Measurements from ENCODE around the gene SLC7A10.
A peak's percentile ranks its signal among the peaks of the same experiment; 100 is the strongest.

Gene SLC7A10

GRCh38 chr19:33221638-33222037 lies 4.0 kb downstream of the SLC7A10 start:
- Histone ChIP-seq H3K9ac (ENCODE audit: low read length) (no peak overlapping the region), H2BK120ac (ENCODE audit: low read depth, low read length) (no peak overlapping the region), H3K4ac (ENCODE audit: low read depth, low read length) (no peak overlapping the region), H2BK15ac (replicated peaks; ENCODE audit: low read depth) (no peak overlapping the region), H3K36me3 (ENCODE audit: control insufficient read depth, insufficient read depth, low read length) (no peaks in the 10 kb centered on the region), H3K4me3 (ENCODE audit: low read length) (no peak overlapping the region), H3K23ac (ENCODE audit: low read length) (no peak overlapping the region), H2AK5ac (ENCODE audit: low read length) (no peak overlapping the region), H3K27me3 (ENCODE audit: insufficient read depth, low read length, poor library complexity) (peaks cover 7% of the 10 kb centered on the region), H2BK5ac (ENCODE audit: low read length) (no peak overlapping the region), H3K18ac (ENCODE audit: low read length) (no peak overlapping the region), H3K79me1 (ENCODE audit: low read length) (no peaks in the 10 kb centered on the region), H3K4me2 (ENCODE audit: low read length) (no peak overlapping the region), H3K4me1 (ENCODE audit: control insufficient read depth, low read depth, low read length) (no peaks in the 10 kb centered on the region), H3K79me2 (ENCODE audit: control insufficient read depth, insufficient read depth, low read length) (no peaks in the 10 kb centered on the region), H3K27ac (ENCODE audit: low read depth, low read length) (no peak overlapping the region), H4K8ac (ENCODE audit: low read depth, low read length) (no peak overlapping the region), H4K5ac (ENCODE audit: low read length) (no peak overlapping the region), H3K56ac (ENCODE audit: low read length) (no peak overlapping the region)
- no CpG with 5 or more reads among the region's 6 CpGs for WGBS (ENCODE audit: extremely low coverage, insufficient coverage, low lambda C conversion rate)
- no peak for DNase-seq

GRCh38 chr19:33220735-33221134 lies 4.9 kb downstream of the SLC7A10 start:
- Histone ChIP-seq H3K4me2 (ENCODE audit: low read length) (no peak overlapping the region), H3K4me1 (ENCODE audit: control insufficient read depth, low read depth, low read length) (no peaks in the 10 kb centered on the region), H3K27me3 (ENCODE audit: insufficient read depth, low read length, poor library complexity) (peaks cover 5% of the 10 kb centered on the region), H3K56ac (ENCODE audit: low read length) (no peak overlapping the region), H3K27ac (ENCODE audit: low read depth, low read length) (no peak overlapping the region), H2BK5ac (ENCODE audit: low read length) (no peak overlapping the region), H4K5ac (ENCODE audit: low read length) (no peak overlapping the region), H3K79me1 (ENCODE audit: low read length) (no peaks in the 10 kb centered on the region), H3K9ac (ENCODE audit: low read length) (no peak overlapping the region), H3K36me3 (ENCODE audit: control insufficient read depth, insufficient read depth, low read length) (no peaks in the 10 kb centered on the region), H3K4me3 (ENCODE audit: low read length) (no peak overlapping the region), H3K18ac (ENCODE audit: low read length) (no peak overlapping the region), H3K23ac (ENCODE audit: low read length) (no peak overlapping the region), H2BK120ac (ENCODE audit: low read depth, low read length) (no peak overlapping the region), H3K4ac (ENCODE audit: low read depth, low read length) (no peak overlapping the region), H2BK15ac (replicated peaks; ENCODE audit: low read depth) (no peak overlapping the region), H3K79me2 (ENCODE audit: control insufficient read depth, insufficient read depth, low read length) (no peaks in the 10 kb centered on the region), H4K8ac (ENCODE audit: low read depth, low read length) (no peak overlapping the region), H2AK5ac (ENCODE audit: low read length) (no peak overlapping the region)
- DNase-seq: no peak
- no CpG with 5 or more reads among the region's 9 CpGs for WGBS (ENCODE audit: extremely low coverage, insufficient coverage, low lambda C conversion rate)

GRCh38 chr19:33220115-33220514 lies 5.5 kb downstream of the SLC7A10 start:
- no peaks in the 10 kb centered on the region for H3K36me3 ChIP-seq (ENCODE audit: control insufficient read depth, insufficient read depth, low read length)
- no peak overlapping the region for H4K5ac ChIP-seq (ENCODE audit: low read length)
- no peaks in the 10 kb centered on the region for H3K79me1 ChIP-seq (ENCODE audit: low read length)
- no peak overlapping the region for H2AK5ac ChIP-seq (ENCODE audit: low read length)
- no peak overlapping the region for H2BK120ac ChIP-seq (ENCODE audit: low read depth, low read length)
- WGBS (ENCODE audit: extremely low coverage, insufficient coverage, low lambda C conversion rate): no CpG with 5 or more reads among the region's 18 CpGs
- H3K56ac ChIP-seq (ENCODE audit: low read length): no peak overlapping the region
- H3K23ac ChIP-seq (ENCODE audit: low read length): no peak overlapping the region
- H3K4ac ChIP-seq (ENCODE audit: low read depth, low read length): no peak overlapping the region
- no peak overlapping the region for H2BK15ac ChIP-seq (replicated peaks; ENCODE audit: low read depth)
- H3K27ac ChIP-seq (ENCODE audit: low read depth, low read length): no peak overlapping the region
- no peak overlapping the region for H2BK5ac ChIP-seq (ENCODE audit: low read length)
- peaks cover under 1% of the 10 kb centered on the region for H3K27me3 ChIP-seq (ENCODE audit: insufficient read depth, low read length, poor library complexity)
- DNase-seq: no peak
- H3K4me1 ChIP-seq (ENCODE audit: control insufficient read depth, low read depth, low read length): no peaks in the 10 kb centered on the region
- no peak overlapping the region for H3K4me2 ChIP-seq (ENCODE audit: low read length)
- no peaks in the 10 kb centered on the region for H3K79me2 ChIP-seq (ENCODE audit: control insufficient read depth, insufficient read depth, low read length)
- H3K9ac ChIP-seq (ENCODE audit: low read length): no peak overlapping the region
- no peak overlapping the region for H3K18ac ChIP-seq (ENCODE audit: low read length)
- no peak overlapping the region for H4K8ac ChIP-seq (ENCODE audit: low read depth, low read length)
- H3K4me3 ChIP-seq (ENCODE audit: low read length): no peak overlapping the region

GRCh38 chr19:33219261-33219815 lies 6.3 kb downstream of the SLC7A10 start:
- no peak overlapping the region for H3K56ac ChIP-seq (ENCODE audit: low read length)
- H3K4me2 ChIP-seq (ENCODE audit: low read length): no peak overlapping the region
- H3K4ac ChIP-seq (ENCODE audit: low read depth, low read length): no peak overlapping the region
- DNase-seq: peak; percentile 36
- no peaks in the 10 kb centered on the region for H3K79me2 ChIP-seq (ENCODE audit: control insufficient read depth, insufficient read depth, low read length)
- no peaks in the 10 kb centered on the region for H3K36me3 ChIP-seq (ENCODE audit: control insufficient read depth, insufficient read depth, low read length)
- no CpG with 5 or more reads among the region's 12 CpGs for WGBS (ENCODE audit: extremely low coverage, insufficient coverage, low lambda C conversion rate)
- no peak overlapping the region for H3K18ac ChIP-seq (ENCODE audit: low read length)
- no peak overlapping the region for H4K8ac ChIP-seq (ENCODE audit: low read depth, low read length)
- H3K4me1 ChIP-seq (ENCODE audit: control insufficient read depth, low read depth, low read length): no peaks in the 10 kb centered on the region
- H2BK120ac ChIP-seq (ENCODE audit: low read depth, low read length): no peak overlapping the region
- H3K27ac ChIP-seq (ENCODE audit: low read depth, low read length): no peak overlapping the region
- no peak overlapping the region for H2BK5ac ChIP-seq (ENCODE audit: low read length)
- no peak overlapping the region for H3K23ac ChIP-seq (ENCODE audit: low read length)
- no peak overlapping the region for H3K9ac ChIP-seq (ENCODE audit: low read length)
- H3K79me1 ChIP-seq (ENCODE audit: low read length): no peaks in the 10 kb centered on the region
- no peak overlapping the region for H2AK5ac ChIP-seq (ENCODE audit: low read length)
- H3K4me3 ChIP-seq (ENCODE audit: low read length): no peak overlapping the region
- no peak overlapping the region for H2BK15ac ChIP-seq (replicated peaks; ENCODE audit: low read depth)
- no peaks in the 10 kb centered on the region for H3K27me3 ChIP-seq (ENCODE audit: insufficient read depth, low read length, poor library complexity)
- no peak overlapping the region for H4K5ac ChIP-seq (ENCODE audit: low read length)

GRCh38 chr19:33217881-33218280 lies 7.8 kb downstream of the SLC7A10 start:
- H4K8ac ChIP-seq (ENCODE audit: low read depth, low read length): no peak overlapping the region
- DNase-seq: no peak
- H3K4me2 ChIP-seq (ENCODE audit: low read length): no peak overlapping the region
- WGBS (ENCODE audit: extremely low coverage, insufficient coverage, low lambda C conversion rate): no CpG with 5 or more reads among the region's 8 CpGs
- H2BK15ac ChIP-seq (replicated peaks; ENCODE audit: low read depth): no peak overlapping the region
- no peak overlapping the region for H4K5ac ChIP-seq (ENCODE audit: low read length)
- no peak overlapping the region for H3K27ac ChIP-seq (ENCODE audit: low read depth, low read length)
- no peak overlapping the region for H3K56ac ChIP-seq (ENCODE audit: low read length)
- no peaks in the 10 kb centered on the region for H3K36me3 ChIP-seq (ENCODE audit: control insufficient read depth, insufficient read depth, low read length)
- no peaks in the 10 kb centered on the region for H3K79me1 ChIP-seq (ENCODE audit: low read length)
- H2AK5ac ChIP-seq (ENCODE audit: low read length): no peak overlapping the region
- no peak overlapping the region for H3K23ac ChIP-seq (ENCODE audit: low read length)
- H3K79me2 ChIP-seq (ENCODE audit: control insufficient read depth, insufficient read depth, low read length): no peaks in the 10 kb centered on the region
- H3K18ac ChIP-seq (ENCODE audit: low read length): no peak overlapping the region
- H3K9ac ChIP-seq (ENCODE audit: low read length): no peak overlapping the region
- H3K4me3 ChIP-seq (ENCODE audit: low read length): no peak overlapping the region
- H3K4ac ChIP-seq (ENCODE audit: low read depth, low read length): no peak overlapping the region
- no peak overlapping the region for H2BK120ac ChIP-seq (ENCODE audit: low read depth, low read length)
- no peaks in the 10 kb centered on the region for H3K27me3 ChIP-seq (ENCODE audit: insufficient read depth, low read length, poor library complexity)
- H3K4me1 ChIP-seq (ENCODE audit: control insufficient read depth, low read depth, low read length): no peaks in the 10 kb centered on the region
- no peak overlapping the region for H2BK5ac ChIP-seq (ENCODE audit: low read length)

GRCh38 chr19:33216198-33216830 lies 9.3 kb downstream of the SLC7A10 start:
- H3K79me2 ChIP-seq (ENCODE audit: control insufficient read depth, insufficient read depth, low read length): no peaks in the 10 kb centered on the region
- no peaks in the 10 kb centered on the region for H3K36me3 ChIP-seq (ENCODE audit: control insufficient read depth, insufficient read depth, low read length)
- no peak overlapping the region for H3K4ac ChIP-seq (ENCODE audit: low read depth, low read length)
- H4K5ac ChIP-seq (ENCODE audit: low read length): no peak overlapping the region
- no peaks in the 10 kb centered on the region for H3K27me3 ChIP-seq (ENCODE audit: insufficient read depth, low read length, poor library complexity)
- H3K4me2 ChIP-seq (ENCODE audit: low read length): no peak overlapping the region
- no peak overlapping the region for H2AK5ac ChIP-seq (ENCODE audit: low read length)
- H3K79me1 ChIP-seq (ENCODE audit: low read length): no peaks in the 10 kb centered on the region
- no peak overlapping the region for H2BK5ac ChIP-seq (ENCODE audit: low read length)
- no peak overlapping the region for H3K4me3 ChIP-seq (ENCODE audit: low read length)
- WGBS (ENCODE audit: extremely low coverage, insufficient coverage, low lambda C conversion rate): no CpG with 5 or more reads among the region's 12 CpGs
- H2BK15ac ChIP-seq (replicated peaks; ENCODE audit: low read depth): no peak overlapping the region
- H3K9ac ChIP-seq (ENCODE audit: low read length): no peak overlapping the region
- DNase-seq: peak; percentile 44
- H4K8ac ChIP-seq (ENCODE audit: low read depth, low read length): no peak overlapping the region
- H3K27ac ChIP-seq (ENCODE audit: low read depth, low read length): no peak overlapping the region
- no peaks in the 10 kb centered on the region for H3K4me1 ChIP-seq (ENCODE audit: control insufficient read depth, low read depth, low read length)
- no peak overlapping the region for H3K18ac ChIP-seq (ENCODE audit: low read length)
- H3K23ac ChIP-seq (ENCODE audit: low read length): no peak overlapping the region
- H2BK120ac ChIP-seq (ENCODE audit: low read depth, low read length): no peak overlapping the region
- H3K56ac ChIP-seq (ENCODE audit: low read length): no peak overlapping the region
